NB4 (cell line): ENCODE results near the gene HINT3.

Source experiments
- MYC ChIP-seq: IDR thresholded peaks from 2 replicates; pipeline ENCODE4 v1.6.1; 2011; ENCODE audit warnings: low read depth, low read length
- POLR2A ChIP-seq: IDR thresholded peaks from 2 replicates; pipeline ENCODE4 v1.6.1; 2011; ENCODE audit warnings: mild to moderate bottlenecking; ENCODE audit not compliant: insufficient read length; ENCODE audit errors: extremely low read depth
- TF ChIP-seq, protein P1 (sequence below): IDR thresholded peaks from one replicate; pipeline ENCODE4 v1.5.1; 2012; ENCODE audit warnings: low read depth, low read length
- TF ChIP-seq, protein P2 (sequence below): IDR thresholded peaks from 2 replicates; pipeline ENCODE4 v1.6.1; 2011; ENCODE audit warnings: low read depth, low read length

GRCh38 chr6:126017668-126018067 lies 61.1 kb downstream of the HINT3 start:
- TF ChIP-seq, protein P1, sequence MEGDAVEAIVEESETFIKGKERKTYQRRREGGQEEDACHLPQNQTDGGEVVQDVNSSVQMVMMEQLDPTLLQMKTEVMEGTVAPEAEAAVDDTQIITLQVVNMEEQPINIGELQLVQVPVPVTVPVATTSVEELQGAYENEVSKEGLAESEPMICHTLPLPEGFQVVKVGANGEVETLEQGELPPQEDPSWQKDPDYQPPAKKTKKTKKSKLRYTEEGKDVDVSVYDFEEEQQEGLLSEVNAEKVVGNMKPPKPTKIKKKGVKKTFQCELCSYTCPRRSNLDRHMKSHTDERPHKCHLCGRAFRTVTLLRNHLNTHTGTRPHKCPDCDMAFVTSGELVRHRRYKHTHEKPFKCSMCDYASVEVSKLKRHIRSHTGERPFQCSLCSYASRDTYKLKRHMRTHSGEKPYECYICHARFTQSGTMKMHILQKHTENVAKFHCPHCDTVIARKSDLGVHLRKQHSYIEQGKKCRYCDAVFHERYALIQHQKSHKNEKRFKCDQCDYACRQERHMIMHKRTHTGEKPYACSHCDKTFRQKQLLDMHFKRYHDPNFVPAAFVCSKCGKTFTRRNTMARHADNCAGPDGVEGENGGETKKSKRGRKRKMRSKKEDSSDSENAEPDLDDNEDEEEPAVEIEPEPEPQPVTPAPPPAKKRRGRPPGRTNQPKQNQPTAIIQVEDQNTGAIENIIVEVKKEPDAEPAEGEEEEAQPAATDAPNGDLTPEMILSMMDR, result no peak
- TF ChIP-seq POLR2A, result no peak
- TF ChIP-seq MYC, result no peak
- TF ChIP-seq, protein P2, sequence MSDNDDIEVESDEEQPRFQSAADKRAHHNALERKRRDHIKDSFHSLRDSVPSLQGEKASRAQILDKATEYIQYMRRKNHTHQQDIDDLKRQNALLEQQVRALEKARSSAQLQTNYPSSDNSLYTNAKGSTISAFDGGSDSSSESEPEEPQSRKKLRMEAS, result no peak
